DMS153 treated with DMSO at 0.1 percent for 48 hours (cell line): ENCODE data around the gene NAALAD2.

Experiments
- DNase-seq: peaks from one replicate; lab custom pipeline; 2025; ENCODE audit not compliant: unreplicated experiment; lab: John Stamatoyannopoulos, UW

NAALAD2 gene

GRCh38 chr11:90239967-90240636 lies 105.6 kb downstream of the NAALAD2 start:
- DNase-seq = peak; percentile 5

DNA sequence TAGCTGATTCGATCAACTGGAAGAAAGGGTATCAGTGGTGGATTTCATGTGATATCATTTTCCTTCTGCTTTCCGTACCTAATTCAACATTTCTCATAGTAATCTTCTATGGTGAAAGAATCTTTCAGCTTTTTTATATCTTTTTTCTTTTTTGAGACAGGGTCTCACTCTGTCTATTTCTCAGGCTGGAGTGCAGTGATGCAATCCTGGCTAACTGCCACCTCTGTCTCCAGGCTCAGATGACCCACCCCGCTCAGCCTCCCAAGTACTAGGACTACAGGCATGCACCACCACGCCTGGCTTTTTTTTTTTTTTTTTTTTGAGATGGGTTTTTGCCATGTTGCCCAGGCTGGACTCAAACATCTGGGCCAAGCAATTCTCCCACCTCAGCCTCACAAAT lies 107.0 kb downstream of the NAALAD2 start:
- DNase-seq = no peak
